ENCODE data around the gene FCHSD2.
"Not testable (repeated sequence)": the region's sequence is repeated elsewhere in the genome, so short reads cannot be mapped to it uniquely, and the experiment has no call there.

Gene FCHSD2

GRCh38 chr11:72909558-72910388, 232.3 kb downstream of the FCHSD2 start:
- DNase-seq = not testable (repeated sequence)

GRCh38 chr11:72908032-72908676, 234.0 kb downstream of the FCHSD2 start:
- DNase-seq = no peak

GRCh38 chr11:72904016-72904415, 238.1 kb downstream of the FCHSD2 start:
- no peak for DNase-seq

- no peak for DNase-seq
Observed at GRCh38 chr11:72901374-72901773, 240.7 kb downstream of the FCHSD2 start.

GRCh38 chr11:72900013-72900412, 242.1 kb downstream of the FCHSD2 start:
- no peak for DNase-seq

GRCh38 chr11:72899238-72899637, 242.9 kb downstream of the FCHSD2 start:
- no peak for DNase-seq

- no peak for DNase-seq
Observed at GRCh38 chr11:72897506-72897905, 244.6 kb downstream of the FCHSD2 start.

GRCh38 chr11:72896431-72896830, 245.7 kb downstream of the FCHSD2 start:
- no peak for DNase-seq

GRCh38 chr11:72890881-72891280, 251.2 kb downstream of the FCHSD2 start:
- DNase-seq = no peak

- DNase-seq = no peak
Observed at GRCh38 chr11:72886619-72887018, 255.5 kb downstream of the FCHSD2 start.

GRCh38 chr11:72885749-72886609, 256.1 kb downstream of the FCHSD2 start:
- no peak for DNase-seq

- DNase-seq = no peak
Observed at GRCh38 chr11:72876147-72876546, 266.0 kb downstream of the FCHSD2 start.

- DNase-seq = no peak
Observed at GRCh38 chr11:72875736-72876135, 266.4 kb downstream of the FCHSD2 start.

GRCh38 chr11:72872012-72872411, 270.1 kb downstream of the FCHSD2 start:
- DNase-seq = no peak

- no peak for DNase-seq
Observed at GRCh38 chr11:72871119-72871518, 271.0 kb downstream of the FCHSD2 start.

- DNase-seq = no peak
Observed at GRCh38 chr11:72869831-72870230, 272.3 kb downstream of the FCHSD2 start.

GRCh38 chr11:72867970-72868369, 274.1 kb downstream of the FCHSD2 start:
- DNase-seq = no peak

- no peak for DNase-seq
Observed at GRCh38 chr11:72864702-72865655, 277.1 kb downstream of the FCHSD2 start.

- DNase-seq = no peak
Observed at GRCh38 chr11:72863916-72864315, 278.2 kb downstream of the FCHSD2 start.

GRCh38 chr11:72863091-72863490, 279.0 kb downstream of the FCHSD2 start:
- DNase-seq = no peak

GRCh38 chr11:72860592-72860991, 281.5 kb downstream of the FCHSD2 start:
- DNase-seq = no peak

GRCh38 chr11:72860010-72860409, 282.1 kb downstream of the FCHSD2 start:
- DNase-seq = no peak

Data from NCI-H1436 (cell line).